ENCODE data around the gene RNF207. TPM values are rescaled to one million over a fixed set of nuclear protein-coding genes. Genes with fewer than 3 reads are reported as not detected.

Gene RNF207
- total and polyA plus RNA-seq, 2 donors (not counting 3 experiments of a cell fraction or from before 2014, with no cell fraction given): 3.2 to 8.2 TPM

- Histone ChIP-seq H3K9ac (replicated peaks; ENCODE audit: extremely low read depth, insufficient read depth, low read length) (no peak overlapping the region), H3K27me3 (ENCODE audit: control insufficient read depth in 2 of 2, insufficient read depth in 2 of 2, low read length in 2 of 2) (peaks cover 3 to 10% of the 10 kb centered on the region in 2 experiments), H3K4me3 (replicated peaks in 1 of 3; ENCODE audit: insufficient read depth in 1 of 3, low read depth in 1 of 3, low read length in 3 of 3) (no peak overlapping the region), H3K9me3 (replicated peaks; ENCODE audit: control insufficient read depth, insufficient read depth, low read length) (no peaks in the 10 kb centered on the region), H3K79me2 (ENCODE audit: control insufficient read depth, insufficient read depth, low read length) (no peaks in the 10 kb centered on the region), H2AFZ (ENCODE audit: low read depth, low read length) (no peak overlapping the region), H3K9me1 (replicated peaks; ENCODE audit: control insufficient read depth, extremely low read depth, insufficient read depth, low read length) (no peaks in the 10 kb centered on the region), H3K4me1 (ENCODE audit: control insufficient read depth, extremely low read depth, insufficient read depth, low read length) (peaks cover 3% of the 10 kb centered on the region), H3K27ac (ENCODE audit: insufficient read depth, low read depth, low read length) (no peak overlapping the region), H3K4me2 (ENCODE audit: insufficient read depth, low read length) (no peak overlapping the region), H3K36me3 (ENCODE audit: control insufficient read depth in 2 of 2, extremely low read depth in 1 of 2, insufficient read depth in 2 of 2, low read length in 2 of 2) (no peaks in the 10 kb centered on the region), H4K20me1 (replicated peaks; ENCODE audit: control insufficient read depth, extremely low read depth, insufficient read depth, low read length) (no peaks in the 10 kb centered on the region)
- BruUV-seq (replicated peaks): no TSS peak
- dilution Hi-C loops (cut with MboI; ENCODE audit: extremely low pct_ligation_motif_present, low sequenced_read_pairs): no loop called here
- no peak for FAIRE-seq
- no peak for DNase-seq (ENCODE audit: low read depth, low spot score)
- TF ChIP-seq JUN (IDR thresholded peaks at IDR 0.05; ENCODE audit: borderline replicate concordance, insufficient read depth, insufficient read length, low read depth) (no peak), CTCF (IDR thresholded peaks at IDR 0.05; ENCODE audit: extremely low read depth in 1 of 2, insufficient read depth in 1 of 2, low read depth in 1 of 2, low read length in 2 of 2) (no peak), GATA2 (IDR thresholded peaks at IDR 0.05; ENCODE audit: insufficient read depth, insufficient read length, low read depth, low read length) (no peak), MYC (IDR thresholded peaks at IDR 0.05; ENCODE audit: low read depth, low read length) (no peak), POLR2A (IDR thresholded peaks at IDR 0.05; ENCODE audit: low read depth, low read length) (no peak), EZH2 (IDR thresholded peaks at IDR 0.05; ENCODE audit: borderline replicate concordance, low read depth, low read length, severe bottlenecking) (no peak), FOS (IDR thresholded peaks at IDR 0.05; ENCODE audit: borderline replicate concordance, insufficient read depth, low read length) (no peak), POLR2AphosphoS5 (IDR thresholded peaks at IDR 0.05; ENCODE audit: insufficient read depth, low read depth, low read length) (no peak), MAX (IDR thresholded peaks at IDR 0.05; ENCODE audit: insufficient read depth, insufficient read length) (no peak)
- CTCF ChIA-PET: interaction anchor here (7.8 kb wide), 1 partner anchor 87 kb away, joined by 208 read pairs; no protein-coding TSS in a partner anchor
- POLR2A ChIA-PET: no interaction called here
- intact Hi-C loops (cut with micrococcal nuclease): no loop called here
Measured at GRCh38 chr1:6251233-6251632, 45.3 kb downstream of the RNF207 start.

Measured in endothelial cell of umbilical vein (primary cell).